HEK293 (cell line): ENCODE measurements around the gene SYTL3.

Experiments used
- CTCF ChIA-PET: fragments of 350-600 bp; formaldehyde crosslinking; extraction: SDS; loops from one replicate; lab custom pipeline; 2021; ENCODE audit warnings: antibody characterized with exemption; lab: Yijun Ruan, JAX
- POLR2A ChIA-PET: fragments of 300-600 bp; formaldehyde crosslinking; extraction: SDS; loops from one replicate; lab custom pipeline; 2020; ENCODE audit warnings: antibody characterized with exemption, inconsistent platforms; lab: Yijun Ruan, JAX
- H3K27ac ChIP-seq: fragments of 200-500 bp; sonication (Bioruptor generic); 2 replicates; pipeline ENCODE4 v1.5.1; 2014; ENCODE audit warnings: low read depth, low read length, control low read depth, inconsistent platforms; ENCODE audit errors: extremely low read depth
- H3K36me3 ChIP-seq, 2 experiments: fragments of 200-500 bp in 1 of 2; sonication (Bioruptor generic) in 1 of 2; 1 replicate in 1 of 2; 2 replicates in 1 of 2; pipeline ENCODE4 v1.5.1; 2014 to 2017; ENCODE audit warnings: inconsistent platforms in 2 of 2, low read length in 2 of 2; ENCODE audit not compliant: control insufficient read depth in 2 of 2, insufficient read depth in 1 of 2
- H3K4me1 ChIP-seq: fragments of 200-500 bp; sonication (Bioruptor generic); 2 replicates; pipeline ENCODE4 v1.5.1; 2014; ENCODE audit warnings: mild to moderate bottlenecking, low read length, inconsistent platforms; ENCODE audit not compliant: control insufficient read depth, insufficient read depth
- H3K4me3 ChIP-seq: 2 replicates; pipeline ENCODE4 v1.5.1; 2011; ENCODE audit warnings: low read depth, mild to moderate bottlenecking, control low read depth, low read length, moderate library complexity
- H3K9me3 ChIP-seq: fragments of 200-500 bp; sonication (Bioruptor generic); 2 replicates; pipeline ENCODE4 v1.5.1; 2014; ENCODE audit warnings: low read depth, low read length, inconsistent platforms; ENCODE audit not compliant: control insufficient read depth, insufficient read depth
- INSM2 ChIP-seq: fragments of 450-650 bp; formaldehyde crosslinking; IDR thresholded peaks from 2 replicates; pipeline ENCODE4 v1.5.1; 2016; ENCODE audit warnings: missing biosample characterization, missing genetic modification characterization
- KLF8 ChIP-seq: fragments of 450-650 bp; formaldehyde crosslinking; IDR thresholded peaks from 2 replicates; pipeline ENCODE4 v1.5.1; 2016; ENCODE audit warnings: missing biosample characterization, missing genetic modification characterization
- YY2 ChIP-seq: fragments of 450-650 bp; formaldehyde crosslinking; IDR thresholded peaks from 2 replicates; pipeline ENCODE4 v1.5.1; 2016; ENCODE audit warnings: missing biosample characterization, missing genetic modification characterization
- ZBTB11 ChIP-seq: fragments of 450-650 bp; formaldehyde crosslinking; conservative IDR thresholded peaks from 2 replicates; pipeline ENCODE4 v1.5.1; 2016; ENCODE audit warnings: low read depth, missing biosample characterization, missing genetic modification characterization
- ZNF112 ChIP-seq: fragments of 450-650 bp; formaldehyde crosslinking; IDR thresholded peaks from 2 replicates; pipeline ENCODE4 v1.5.0; 2017; ENCODE audit warnings: missing biosample characterization, missing genetic modification characterization
- ZNF157 ChIP-seq: fragments of 450-650 bp; formaldehyde crosslinking; IDR thresholded peaks from 2 replicates; pipeline ENCODE4 v1.5.1; 2016; ENCODE audit warnings: missing biosample characterization, missing genetic modification characterization
- ZNF19 ChIP-seq: fragments of 450-650 bp; formaldehyde crosslinking; IDR thresholded peaks from 2 replicates; pipeline ENCODE4; 2016; ENCODE audit warnings: missing biosample characterization, missing genetic modification characterization, low read depth
- ZNF366 ChIP-seq: fragments of 450-650 bp; formaldehyde crosslinking; conservative IDR thresholded peaks from 2 replicates; pipeline ENCODE4 v1.5.1; 2016; ENCODE audit warnings: missing biosample characterization, missing genetic modification characterization
- ZNF426 ChIP-seq: fragments of 450-650 bp; formaldehyde crosslinking; IDR thresholded peaks from 2 replicates; pipeline ENCODE4 v1.5.1; 2017; ENCODE audit warnings: missing biosample characterization, missing genetic modification characterization, mild to moderate bottlenecking, inconsistent platforms, moderate library complexity
- ZNF518A ChIP-seq: fragments of 450-650 bp; formaldehyde crosslinking; conservative IDR thresholded peaks from 2 replicates; pipeline ENCODE4 v1.5.1; 2016; ENCODE audit warnings: low read depth, missing biosample characterization, missing genetic modification characterization
- ZNF571 ChIP-seq: fragments of 450-650 bp; formaldehyde crosslinking; IDR thresholded peaks from 2 replicates; pipeline ENCODE4 v1.5.0; 2017; ENCODE audit warnings: missing biosample characterization, missing genetic modification characterization
- ZNF610 ChIP-seq: fragments of 450-650 bp; formaldehyde crosslinking; IDR thresholded peaks from 2 replicates; pipeline ENCODE4 v1.5.1; 2016; ENCODE audit warnings: missing biosample characterization, missing genetic modification characterization, borderline replicate concordance
- ZNF704 ChIP-seq: fragments of 450-650 bp; formaldehyde crosslinking; IDR thresholded peaks from 2 replicates; pipeline ENCODE4 v1.5.1; 2016; ENCODE audit warnings: missing biosample characterization, missing genetic modification characterization
- ZNF768 ChIP-seq: fragments of 450-650 bp; formaldehyde crosslinking; IDR thresholded peaks from 2 replicates; pipeline ENCODE4 v1.5.1; 2018; ENCODE audit warnings: missing biosample characterization, mild to moderate bottlenecking, missing genetic modification characterization
- ZNF776 ChIP-seq: fragments of 450-650 bp; formaldehyde crosslinking; IDR thresholded peaks from 2 replicates; pipeline ENCODE4 v1.5.0; 2017; ENCODE audit warnings: missing biosample characterization, missing genetic modification characterization, borderline replicate concordance
- ZSCAN4 ChIP-seq: fragments of 450-650 bp; formaldehyde crosslinking; IDR thresholded peaks from 2 replicates; pipeline ENCODE4 v1.5.1; 2017; ENCODE audit warnings: missing biosample characterization, missing genetic modification characterization

The SYTL3 gene

GRCh38 chr6:158753811-158754210 is 104.0 kb downstream of the SYTL3 start:
- no peaks in the 10 kb centered on the region for H3K9me3 ChIP-seq
- TF ChIP-seq ZNF704 (no peak), ZSCAN4 (tag by site-specific recombination) (no peak), ZBTB11 (tag by site-specific recombination) (no peak), ZNF19 (tag by site-specific recombination) (no peak), INSM2 (no peak), ZNF610 (tag by site-specific recombination) (no peak), ZNF768 (tag by site-specific recombination) (no peak), ZNF426 (tag by site-specific recombination) (no peak), KLF8 (no peak), ZNF366 (tag by site-specific recombination) (no peak), ZNF157 (no peak), ZNF571 (no peak), YY2 (tag by site-specific recombination) (no peak), ZNF776 (tag by site-specific recombination) (no peak), ZNF518A (tag by site-specific recombination) (no peak), ZNF112 (tag by site-specific recombination) (no peak)
- TF ChIP-seq, all 188 proteins: peak for 0
- POLR2A ChIA-PET, result no interaction called here
- Histone ChIP-seq H3K4me1 (peaks cover 4% of the 10 kb centered on the region; the same call in 1 of the 2 replicates), H3K27ac (no peak overlapping the region), H3K4me3 (no peak overlapping the region), H3K36me3 (no peaks in the 10 kb centered on the region)
- CTCF ChIA-PET, result no interaction called here
